HFFc6 (cell line): ENCODE results near the gene BRD3OS. TPM values are rescaled to one million over a fixed set of nuclear protein-coding genes. Genes with fewer than 3 reads are reported as not detected.

Source experiments
- DNase-seq: peaks from one replicate; pipeline ENCODE4 v3.0.0-alpha.2; 2018
- H3K27ac Mint-ChIP-seq: 2 replicates; pipeline ENCODE4 v1.8.0; 2020; ENCODE audit warnings: mild to moderate bottlenecking, mixed read lengths
- H3K27me3 Mint-ChIP-seq: 2 replicates; pipeline ENCODE4 v1.8.0; 2021; ENCODE audit warnings: mild to moderate bottlenecking, moderate library complexity, mixed read lengths; ENCODE audit not compliant: insufficient read depth
- H3K36me3 Mint-ChIP-seq: 2 replicates; pipeline ENCODE4 v1.8.0; 2021; ENCODE audit warnings: low read depth, mixed read lengths
- H3K4me1 Mint-ChIP-seq: 2 replicates; pipeline ENCODE4 v1.8.0; 2020; ENCODE audit warnings: low read depth, mixed read lengths
- H3K4me3 Mint-ChIP-seq: 2 replicates; pipeline ENCODE4 v1.8.0; 2020; ENCODE audit warnings: mild to moderate bottlenecking, moderate library complexity, mixed read lengths
- H3K9me3 Mint-ChIP-seq: 2 replicates; pipeline ENCODE4 v1.8.0; 2020; ENCODE audit warnings: mild to moderate bottlenecking, mixed read lengths
- CTCF ChIP-seq: fragments of 200-600 bp; sonication (generic); IDR thresholded peaks from 2 replicates; pipeline ENCODE4 v1.5.0; 2021; ENCODE audit warnings: antibody characterized with exemption, mild to moderate bottlenecking
- total RNA-seq, 6 experiments: library from RNA; stranded (reverse); fragmentation: NEBNext Ultra II Directional; extraction: Animal tissue kit (Norgen Biotek cat#: 25700); gene quantifications; 2 replicates in 1 of 6; 3 replicates in 5 of 6; pipeline ENCODE4 v1.2.3, GENCODE V29; 2021

BRD3OS gene
- total RNA-seq, 6 experiments from 2014 or later = 28.7 to 36.8 (median 31.1) TPM

- no peaks in the 10 kb centered on the region; the same call in none of the 2 replicates for H3K27me3 Mint-ChIP-seq
- no peak for TF ChIP-seq CTCF
- H3K4me1 Mint-ChIP-seq = peaks cover 36% of the 10 kb centered on the region
- H3K9me3 Mint-ChIP-seq = no peaks in the 10 kb centered on the region
- no peaks in the 10 kb centered on the region for H3K36me3 Mint-ChIP-seq
- H3K4me3 Mint-ChIP-seq = no peak overlapping the region
- no peak for DNase-seq
- no peak overlapping the region for H3K27ac Mint-ChIP-seq
Measured at GRCh38 chr9:134057307-134057657, 32.0 kb downstream of the BRD3OS start.

GRCh38 chr9:134057751-134058701 lies 32.7 kb downstream of the BRD3OS start:
- peak overlapping the region; percentile 52; the same call in 1 of the 2 replicates for H3K27ac Mint-ChIP-seq
- no peak overlapping the region for H3K4me3 Mint-ChIP-seq
- H3K9me3 Mint-ChIP-seq = no peaks in the 10 kb centered on the region
- H3K4me1 Mint-ChIP-seq = peaks cover 36% of the 10 kb centered on the region
- H3K36me3 Mint-ChIP-seq = no peaks in the 10 kb centered on the region
- no peaks in the 10 kb centered on the region; the same call in none of the 2 replicates for H3K27me3 Mint-ChIP-seq
- no peak for TF ChIP-seq CTCF
- no peak for DNase-seq

- Mint-ChIP-seq H3K36me3 (no peaks in the 10 kb centered on the region), H3K4me1 (peaks cover 36% of the 10 kb centered on the region), H3K9me3 (no peaks in the 10 kb centered on the region), H3K4me3 (peak overlapping the region; percentile 42; the same call in 1 of the 2 replicates), H3K27ac (peak overlapping the region; percentile 52), H3K27me3 (no peaks in the 10 kb centered on the region; the same call in none of the 2 replicates)
- DNase-seq = peak; percentile 57
- peak; percentile 41 for TF ChIP-seq CTCF
Measured at GRCh38 chr9:134058716-134059115, 33.4 kb downstream of the BRD3OS start.

GRCh38 chr9:134059188-134059641 lies 33.9 kb downstream of the BRD3OS start:
- H3K9me3 Mint-ChIP-seq = no peaks in the 10 kb centered on the region
- H3K27ac Mint-ChIP-seq = peak overlapping the region; percentile 52
- no peak for DNase-seq
- H3K4me3 Mint-ChIP-seq = peak overlapping the region; percentile 42; the same call in 1 of the 2 replicates
- no peak for TF ChIP-seq CTCF
- no peaks in the 10 kb centered on the region; the same call in none of the 2 replicates for H3K27me3 Mint-ChIP-seq
- H3K4me1 Mint-ChIP-seq = peaks cover 36% of the 10 kb centered on the region
- H3K36me3 Mint-ChIP-seq = no peaks in the 10 kb centered on the region

- Mint-ChIP-seq H3K4me3 (no peak overlapping the region), H3K9me3 (no peaks in the 10 kb centered on the region), H3K36me3 (no peaks in the 10 kb centered on the region), H3K4me1 (peaks cover 36% of the 10 kb centered on the region), H3K27ac (peak overlapping the region; percentile 53; the same call in 1 of the 2 replicates), H3K27me3 (no peaks in the 10 kb centered on the region; the same call in none of the 2 replicates)
- no peak for TF ChIP-seq CTCF
- no peak for DNase-seq
Measured at GRCh38 chr9:134059661-134060395, 34.5 kb downstream of the BRD3OS start.
